IPS DF 6.9 (cell line): Measurements from ENCODE around the gene KRTAP17-1.

Source experiments
- DNase-seq: peaks from one replicate; pipeline ENCODE4 v3.0.0-alpha.2; 2013; ENCODE audit warnings: low read depth, low spot score
- H3K27ac ChIP-seq: one replicate; pipeline ENCODE4 v1.5.1; 2013; ENCODE audit warnings: low read length, control low read depth
- H3K27me3 ChIP-seq: 2 replicates; pipeline ENCODE4 v1.6.1; 2013; ENCODE audit warnings: mild to moderate bottlenecking, low read length; ENCODE audit not compliant: control insufficient read depth, insufficient read depth
- H3K36me3 ChIP-seq: 2 replicates; pipeline ENCODE4 v1.6.1; 2013; ENCODE audit warnings: low read length; ENCODE audit not compliant: control insufficient read depth, insufficient read depth
- H3K4me1 ChIP-seq: 2 replicates; pipeline ENCODE4 v1.6.1; 2013; ENCODE audit warnings: low read length; ENCODE audit not compliant: control insufficient read depth, insufficient read depth
- H3K4me3 ChIP-seq: 2 replicates; pipeline ENCODE4 v1.5.1; 2013; ENCODE audit warnings: mild to moderate bottlenecking, low read length
- H3K9me3 ChIP-seq: 2 replicates; pipeline ENCODE4 v1.6.1; 2013; ENCODE audit warnings: low read length, inconsistent platforms; ENCODE audit not compliant: control insufficient read depth, insufficient read depth
- WGBS: extraction: QIAGEN DNeasy Blood & Tissue Kit; methylation state at CpG from one replicate; pipeline ENCODE4 v1.1.7; 2013; ENCODE audit warnings: mixed read lengths, missing lambda C conversion rate; ENCODE audit not compliant: insufficient read length, insufficient coverage; 5-methylcytosine and 5-hydroxymethylcytosine counted together

Gene KRTAP17-1

GRCh38 chr17:41322094-41322902 lies 6.8 kb upstream of the KRTAP17-1 start:
- Histone ChIP-seq H3K27ac (no peak overlapping the region), H3K36me3 (no peaks in the 10 kb centered on the region), H3K4me1 (no peaks in the 10 kb centered on the region), H3K27me3 (no peaks in the 10 kb centered on the region), H3K4me3 (no peak overlapping the region), H3K9me3 (no peaks in the 10 kb centered on the region)
- no CpG with 5 or more reads among the region's 5 CpGs for WGBS
- no peak for DNase-seq

DNA sequence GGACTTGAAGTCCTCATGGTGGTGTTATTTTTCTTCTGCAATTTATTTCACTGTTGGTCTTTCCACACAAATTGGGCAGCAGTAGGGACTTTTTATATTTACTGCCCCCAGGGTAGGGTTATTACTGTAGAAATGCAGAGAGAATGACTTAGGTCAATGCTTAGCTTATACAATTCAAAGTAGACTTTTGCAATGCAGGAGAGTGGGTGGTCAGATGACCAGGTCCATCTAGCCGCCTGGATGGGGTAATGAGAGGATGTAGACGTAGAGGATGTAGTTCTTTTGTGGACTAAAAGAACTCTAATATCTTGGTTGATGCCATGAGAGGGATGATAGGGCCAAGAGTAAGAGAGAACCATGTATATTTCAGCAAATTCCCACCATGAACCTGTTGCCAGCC lies 2.7 kb upstream of the KRTAP17-1 start:
- WGBS = no CpG with 5 or more reads among the region's 2 CpGs
- H3K4me1 ChIP-seq = no peaks in the 10 kb centered on the region
- no peaks in the 10 kb centered on the region for H3K27me3 ChIP-seq
- no peaks in the 10 kb centered on the region for H3K9me3 ChIP-seq
- no peak for DNase-seq
- no peaks in the 10 kb centered on the region for H3K36me3 ChIP-seq
- no peak overlapping the region for H3K27ac ChIP-seq
- no peak overlapping the region for H3K4me3 ChIP-seq

GRCh38 chr17:41315814-41316445 lies 420 bp upstream of the KRTAP17-1 start:
- H3K36me3 ChIP-seq = no peaks in the 10 kb centered on the region
- no peaks in the 10 kb centered on the region for H3K9me3 ChIP-seq
- no peak for DNase-seq
- H3K4me3 ChIP-seq = no peak overlapping the region
- H3K27me3 ChIP-seq = no peaks in the 10 kb centered on the region
- no peaks in the 10 kb centered on the region for H3K4me1 ChIP-seq
- no peak overlapping the region for H3K27ac ChIP-seq
- no CpG with 5 or more reads among the region's 17 CpGs for WGBS

GRCh38 chr17:41311111-41311510 lies 4.4 kb downstream of the KRTAP17-1 start:
- no peaks in the 10 kb centered on the region for H3K36me3 ChIP-seq
- WGBS = no CpG with 5 or more reads among the region's 1 CpG
- no peak overlapping the region for H3K27ac ChIP-seq
- DNase-seq = no peak
- H3K27me3 ChIP-seq = no peaks in the 10 kb centered on the region
- H3K4me1 ChIP-seq = no peaks in the 10 kb centered on the region
- no peak overlapping the region for H3K4me3 ChIP-seq
- H3K9me3 ChIP-seq = no peaks in the 10 kb centered on the region

GRCh38 chr17:41308918-41309359 lies 6.6 kb downstream of the KRTAP17-1 start, which contains the start of gene KRTAP16-1:
TSS of gene KRTAP16-1 (minus strand) at chr17:41309309. CDS start at chr17:41309253, 56 bp downstream.
- DNase-seq = no peak
- no peak within 1 kb of the TSS for H3K27ac ChIP-seq
- H3K27me3 ChIP-seq = no peaks in the 10 kb centered on the region
- H3K9me3 ChIP-seq = no peaks in the 10 kb centered on the region
- WGBS = no CpG with 5 or more reads among the region's 7 CpGs
- H3K4me1 ChIP-seq = no peaks in the 10 kb centered on the region
- no peak within 1 kb of the TSS for H3K4me3 ChIP-seq
- H3K36me3 ChIP-seq = no peaks in the 10 kb centered on the region

- Histone ChIP-seq H3K36me3 (no peaks in the 10 kb centered on the region), H3K4me1 (no peaks in the 10 kb centered on the region), H3K4me3 (no peak overlapping the region), H3K9me3 (no peaks in the 10 kb centered on the region), H3K27me3 (no peaks in the 10 kb centered on the region), H3K27ac (no peak overlapping the region)
- WGBS = no CpG with 5 or more reads among the region's 10 CpGs
- no peak for DNase-seq
Measured at GRCh38 chr17:41308251-41308917, 7.1 kb downstream of the KRTAP17-1 start.

DNA sequence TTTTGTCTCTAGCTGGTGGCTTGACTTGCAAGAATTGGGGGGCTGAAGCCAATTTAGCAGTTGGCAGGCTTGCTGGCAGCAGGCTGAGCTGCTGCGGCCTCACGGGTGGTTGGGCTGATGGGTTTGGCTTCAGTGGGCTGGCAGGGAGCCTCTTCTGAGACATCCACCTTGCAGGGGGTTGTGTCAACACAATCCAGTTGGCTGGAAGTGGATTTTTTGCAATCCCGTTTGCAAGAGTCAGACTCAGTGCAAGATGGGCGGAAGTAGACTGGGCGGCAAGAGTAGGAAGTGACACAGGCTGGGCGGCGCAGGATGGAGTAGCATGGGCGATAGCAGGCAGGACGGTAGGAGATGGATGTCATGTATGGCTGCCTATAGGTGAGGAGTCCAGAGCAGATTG lies 7.9 kb downstream of the KRTAP17-1 start:
- Histone ChIP-seq H3K9me3 (no peaks in the 10 kb centered on the region), H3K27me3 (no peaks in the 10 kb centered on the region), H3K4me1 (no peaks in the 10 kb centered on the region), H3K36me3 (no peaks in the 10 kb centered on the region), H3K27ac (no peak overlapping the region), H3K4me3 (no peak overlapping the region)
- no peak for DNase-seq
- no CpG with 5 or more reads among the region's 9 CpGs for WGBS

DNA sequence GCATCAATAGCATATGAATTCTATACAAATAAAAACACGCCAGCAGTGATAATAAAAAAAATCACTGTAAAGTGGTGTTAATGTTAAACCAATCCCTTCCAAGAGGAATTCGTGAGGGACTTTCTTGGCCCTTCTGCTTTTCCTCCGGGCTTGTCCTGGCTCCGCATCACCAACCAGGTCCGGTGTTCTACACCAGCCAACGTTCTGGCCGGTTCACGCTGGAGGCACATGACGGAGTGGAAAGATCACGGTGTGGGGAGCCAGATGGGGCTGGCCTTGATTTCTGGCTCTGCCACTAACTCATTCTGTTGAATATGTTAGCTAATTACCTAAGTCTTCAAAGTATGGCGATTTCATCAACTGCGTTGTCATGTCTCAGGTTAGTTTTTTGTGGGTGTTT lies 11.4 kb downstream of the KRTAP17-1 start:
- DNase-seq = no peak
- no peak overlapping the region for H3K4me3 ChIP-seq
- no peaks in the 10 kb centered on the region for H3K4me1 ChIP-seq
- H3K27ac ChIP-seq = no peak overlapping the region
- H3K36me3 ChIP-seq = no peaks in the 10 kb centered on the region
- H3K9me3 ChIP-seq = no peaks in the 10 kb centered on the region
- no peaks in the 10 kb centered on the region for H3K27me3 ChIP-seq
- no CpG with 5 or more reads among the region's 12 CpGs for WGBS

DNA sequence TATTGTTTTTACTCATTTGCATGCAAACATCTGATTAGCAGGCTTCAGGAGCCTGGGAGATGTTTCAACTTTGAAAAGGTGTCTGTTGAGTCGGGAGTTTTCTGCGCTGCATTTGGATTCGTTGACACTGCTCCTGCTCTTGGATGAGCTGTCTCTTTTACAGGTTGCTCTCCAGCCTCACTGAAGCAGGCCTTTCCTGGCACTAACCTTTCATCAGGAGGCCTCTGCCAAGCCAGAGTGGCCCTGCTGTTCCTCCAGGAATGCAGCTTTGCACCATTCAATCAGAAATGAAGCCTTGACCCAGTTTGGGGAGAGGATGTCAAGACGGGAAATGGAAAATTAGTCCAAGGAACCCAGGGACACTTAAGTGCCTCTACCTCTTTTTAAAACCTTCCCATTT lies 12.5 kb downstream of the KRTAP17-1 start:
- H3K27me3 ChIP-seq = no peaks in the 10 kb centered on the region
- no peaks in the 10 kb centered on the region; the same call in 1 of the 2 replicates for H3K4me1 ChIP-seq
- no CpG with 5 or more reads among the region's 4 CpGs for WGBS
- H3K4me3 ChIP-seq = no peak overlapping the region
- H3K9me3 ChIP-seq = no peaks in the 10 kb centered on the region
- no peak overlapping the region for H3K27ac ChIP-seq
- DNase-seq = no peak
- H3K36me3 ChIP-seq = no peaks in the 10 kb centered on the region
